ENCODE results near the gene CAPSL. TPM values are rescaled to one million over a fixed set of nuclear protein-coding genes. Genes with fewer than 3 reads are reported as not detected.

CAPSL gene
- total and polyA plus RNA-seq, 11 donors: not detected

- no peak for TF ChIP-seq CTCF (IDR thresholded peaks at IDR 0.05)
- no peak for TF ChIP-seq POLR2A (IDR thresholded peaks at IDR 0.05)
- DNase-seq (no peak), ATAC-seq (no peak)
- Histone ChIP-seq H3K36me3 (no peaks in the 10 kb centered on the region), H3K27ac (no peak overlapping the region), H3K4me3 (no peak overlapping the region), H3K4me1 (no peaks in the 10 kb centered on the region), H3K9me3 (peaks cover 0 to 14% (median 0%) of the 10 kb centered on the region in 12 donors), H3K27me3 (peaks cover 0 to 3% (median 0%) of the 10 kb centered on the region in 9 donors)
- intact Hi-C loops (cut with DNase I): no loop called here
- WGBS, 4 donors: 59 to 70% (median 65%) methylated on average over 6 to 7 of the region's 7 CpGs
Measured at GRCh38 chr5:35960328-35960727, 21.9 kb upstream of the CAPSL start.

- ATAC-seq (no peak), DNase-seq (no peak)
- TF ChIP-seq CTCF (IDR thresholded peaks at IDR 0.05): no peak
- no peak for TF ChIP-seq POLR2A (IDR thresholded peaks at IDR 0.05)
- intact Hi-C loops (cut with DNase I): no loop called here
- 81 to 89% (median 86%) methylated on average over 1 of the region's 1 CpG for WGBS, 4 donors
- peaks cover 0 to 14% (median 3%) of the 10 kb centered on the region in 9 donors for H3K27me3 ChIP-seq
- H3K9me3 ChIP-seq: peaks cover 0 to 14% (median 0%) of the 10 kb centered on the region in 12 donors
- H3K27ac ChIP-seq: no peak overlapping the region
- H3K4me3 ChIP-seq: no peak overlapping the region
- H3K36me3 ChIP-seq: no peaks in the 10 kb centered on the region
- H3K4me1 ChIP-seq: no peaks in the 10 kb centered on the region
Measured at GRCh38 chr5:35956429-35956828, 18.0 kb upstream of the CAPSL start.

GRCh38 chr5:35954175-35954574 is 15.8 kb upstream of the CAPSL start:
- peaks cover 0 to 14% (median 3%) of the 10 kb centered on the region in 9 donors for H3K27me3 ChIP-seq
- H3K36me3 ChIP-seq: no peaks in the 10 kb centered on the region
- peaks cover 0 to 11% (median 0%) of the 10 kb centered on the region in 12 donors for H3K9me3 ChIP-seq
- intact Hi-C loops (cut with DNase I): no loop called here
- TF ChIP-seq CTCF (IDR thresholded peaks at IDR 0.05): no peak
- TF ChIP-seq POLR2A (IDR thresholded peaks at IDR 0.05): no peak
- 66 to 70% (median 68%) methylated on average over 9 of the region's 9 CpGs for WGBS, 4 donors
- H3K27ac ChIP-seq: no peak overlapping the region
- ATAC-seq: no peak
- no peak for DNase-seq
- H3K4me1 ChIP-seq: no peaks in the 10 kb centered on the region
- H3K4me3 ChIP-seq: no peak overlapping the region

GRCh38 chr5:35947085-35947484 is 8.7 kb upstream of the CAPSL start:
- no peaks in the 10 kb centered on the region for H3K4me1 ChIP-seq
- ATAC-seq: no peak
- no peak for DNase-seq
- intact Hi-C loops (cut with DNase I): no loop called here
- peaks cover 0 to 4% (median 0%) of the 10 kb centered on the region in 9 donors for H3K27me3 ChIP-seq
- no peaks in the 10 kb centered on the region for H3K9me3 ChIP-seq
- 72 to 76% (median 75%) methylated on average over 5 of the region's 5 CpGs for WGBS, 4 donors
- H3K27ac ChIP-seq: no peak overlapping the region
- no peak overlapping the region for H3K4me3 ChIP-seq
- no peaks in the 10 kb centered on the region for H3K36me3 ChIP-seq
- TF ChIP-seq CTCF (IDR thresholded peaks at IDR 0.05) (no peak), POLR2A (IDR thresholded peaks at IDR 0.05) (no peak)
